Central memory CD8-positive, alpha-beta T cell (primary cell): Measurements from ENCODE around the gene CFP.
"Not testable (repeated sequence)": the region's sequence is repeated elsewhere in the genome, so short reads cannot be mapped to it uniquely, and the experiment has no call there.

Experiments
- ATAC-seq: fragments of 150-1000 bp; cut with Tn5 transposase; replicated peaks from 2 replicates; pipeline ENCODE4 v1.10.0; 2022; ENCODE audit warnings: mild to moderate bottlenecking, moderate FRiP score, moderate number of reproducible peaks; ENCODE audit not compliant: poor library complexity, severe bottlenecking; ENCODE audit errors: extremely low read depth
- DNase-seq, 2 donors: peaks; one replicate each; pipeline ENCODE4 v3.0.0; 2021; ENCODE audit warnings: low spot score in 2 of 2
- H3K27ac Mint-ChIP-seq: one replicate; pipeline ENCODE4 v1.8.0; 2022; ENCODE audit warnings: low read depth, mild to moderate bottlenecking, moderate library complexity, mixed read lengths
- H3K27me3 Mint-ChIP-seq: one replicate; pipeline ENCODE4 v1.8.0; 2022; ENCODE audit warnings: mixed read lengths
- H3K36me3 Mint-ChIP-seq: one replicate; pipeline ENCODE4 v1.8.0; 2022; ENCODE audit warnings: mild to moderate bottlenecking, moderate library complexity, mixed read lengths; ENCODE audit not compliant: insufficient read depth
- H3K4me1 Mint-ChIP-seq: one replicate; pipeline ENCODE4 v1.8.0; 2022; ENCODE audit warnings: mixed read lengths
- H3K4me3 Mint-ChIP-seq: one replicate; pipeline ENCODE4 v1.8.0; 2022; ENCODE audit warnings: mild to moderate bottlenecking, moderate library complexity, mixed read lengths
- H3K9me3 Mint-ChIP-seq: one replicate; pipeline ENCODE4 v1.8.0; 2022; ENCODE audit warnings: mixed read lengths

CFP gene

GRCh38 chrX:47611489-47611888, 18.2 kb downstream of the CFP start:
- no peak for DNase-seq
- no peaks in the 10 kb centered on the region for H3K9me3 Mint-ChIP-seq
- ATAC-seq: no peak
- H3K4me1 Mint-ChIP-seq: no peaks in the 10 kb centered on the region
- H3K4me3 Mint-ChIP-seq: no peak overlapping the region
- H3K36me3 Mint-ChIP-seq: no peaks in the 10 kb centered on the region
- no peaks in the 10 kb centered on the region for H3K27me3 Mint-ChIP-seq
- no peak overlapping the region for H3K27ac Mint-ChIP-seq

GRCh38 chrX:47610511-47610910, 19.2 kb downstream of the CFP start:
- H3K4me3 Mint-ChIP-seq: no peak overlapping the region
- no peaks in the 10 kb centered on the region for H3K4me1 Mint-ChIP-seq
- ATAC-seq (no peak), DNase-seq (no peak)
- no peaks in the 10 kb centered on the region for H3K27me3 Mint-ChIP-seq
- H3K27ac Mint-ChIP-seq: no peak overlapping the region
- no peaks in the 10 kb centered on the region for H3K9me3 Mint-ChIP-seq
- H3K36me3 Mint-ChIP-seq: no peaks in the 10 kb centered on the region

GRCh38 chrX:47608130-47608810, 21.5 kb downstream of the CFP start:
- Mint-ChIP-seq H3K4me1 (no peaks in the 10 kb centered on the region), H3K9me3 (no peaks in the 10 kb centered on the region), H3K27ac (no peak overlapping the region), H3K4me3 (no peak overlapping the region), H3K36me3 (no peaks in the 10 kb centered on the region), H3K27me3 (no peaks in the 10 kb centered on the region)
- no peak for DNase-seq
- ATAC-seq: no peak

- H3K27me3 Mint-ChIP-seq: no peaks in the 10 kb centered on the region
- H3K9me3 Mint-ChIP-seq: no peaks in the 10 kb centered on the region
- ATAC-seq (no peak), DNase-seq (no peak)
- no peaks in the 10 kb centered on the region for H3K4me1 Mint-ChIP-seq
- no peak overlapping the region for H3K27ac Mint-ChIP-seq
- no peak overlapping the region for H3K4me3 Mint-ChIP-seq
- no peaks in the 10 kb centered on the region for H3K36me3 Mint-ChIP-seq
These were observed 22.6 kb downstream of the CFP start for GRCh38 chrX:47607091-47607490.

- Mint-ChIP-seq H3K9me3 (no peaks in the 10 kb centered on the region), H3K27ac (no peak overlapping the region), H3K27me3 (no peaks in the 10 kb centered on the region), H3K4me1 (no peaks in the 10 kb centered on the region), H3K4me3 (no peak overlapping the region), H3K36me3 (no peaks in the 10 kb centered on the region)
- ATAC-seq (no peak), DNase-seq (no peak)
These were observed 24.7 kb downstream of the CFP start for GRCh38 chrX:47605024-47605423.

GRCh38 chrX:47603125-47603524, 26.6 kb downstream of the CFP start:
- H3K36me3 Mint-ChIP-seq, H3K4me1 Mint-ChIP-seq, H3K27ac Mint-ChIP-seq, ATAC-seq, DNase-seq, H3K27me3 Mint-ChIP-seq, H3K4me3 Mint-ChIP-seq, H3K9me3 Mint-ChIP-seq: not testable (repeated sequence)

GRCh38 chrX:47597222-47597621, 32.5 kb downstream of the CFP start:
- no peaks in the 10 kb centered on the region for H3K4me1 Mint-ChIP-seq
- no peaks in the 10 kb centered on the region for H3K36me3 Mint-ChIP-seq
- peaks cover 6% of the 10 kb centered on the region for H3K9me3 Mint-ChIP-seq
- ATAC-seq (no peak), DNase-seq (no peak)
- H3K27ac Mint-ChIP-seq: no peak overlapping the region
- no peak overlapping the region for H3K4me3 Mint-ChIP-seq
- H3K27me3 Mint-ChIP-seq: no peaks in the 10 kb centered on the region

GRCh38 chrX:47596256-47596655, 33.5 kb downstream of the CFP start:
- H3K27ac Mint-ChIP-seq: no peak overlapping the region
- no peak overlapping the region for H3K4me3 Mint-ChIP-seq
- peaks cover 6% of the 10 kb centered on the region for H3K9me3 Mint-ChIP-seq
- no peaks in the 10 kb centered on the region for H3K4me1 Mint-ChIP-seq
- DNase-seq: no peak
- ATAC-seq: no peak
- H3K36me3 Mint-ChIP-seq: no peaks in the 10 kb centered on the region
- no peaks in the 10 kb centered on the region for H3K27me3 Mint-ChIP-seq

- no peaks in the 10 kb centered on the region for H3K27me3 Mint-ChIP-seq
- H3K36me3 Mint-ChIP-seq: no peaks in the 10 kb centered on the region
- no peak for ATAC-seq
- no peak overlapping the region for H3K27ac Mint-ChIP-seq
- H3K4me1 Mint-ChIP-seq: no peaks in the 10 kb centered on the region
- H3K9me3 Mint-ChIP-seq: peaks cover 6% of the 10 kb centered on the region
- no peak overlapping the region for H3K4me3 Mint-ChIP-seq
- DNase-seq: no peak
These were observed 33.9 kb downstream of the CFP start for GRCh38 chrX:47595716-47596251.

GRCh38 chrX:47593522-47593921, 36.2 kb downstream of the CFP start:
- no peak for ATAC-seq
- Mint-ChIP-seq H3K36me3 (no peaks in the 10 kb centered on the region), H3K4me3 (no peak overlapping the region), H3K4me1 (no peaks in the 10 kb centered on the region), H3K27ac (no peak overlapping the region), H3K27me3 (no peaks in the 10 kb centered on the region), H3K9me3 (peaks cover 6% of the 10 kb centered on the region)
- no peak for DNase-seq

- ATAC-seq (no peak), DNase-seq (no peak)
- H3K4me1 Mint-ChIP-seq: no peaks in the 10 kb centered on the region
- H3K9me3 Mint-ChIP-seq: no peaks in the 10 kb centered on the region
- H3K4me3 Mint-ChIP-seq: no peak overlapping the region
- no peaks in the 10 kb centered on the region for H3K27me3 Mint-ChIP-seq
- no peaks in the 10 kb centered on the region for H3K36me3 Mint-ChIP-seq
- H3K27ac Mint-ChIP-seq: no peak overlapping the region
These were observed 38.7 kb downstream of the CFP start for GRCh38 chrX:47590984-47591383.

GRCh38 chrX:47587906-47588735, 41.6 kb downstream of the CFP start:
- DNase-seq: no peak
- H3K27me3 Mint-ChIP-seq: no peaks in the 10 kb centered on the region
- H3K4me1 Mint-ChIP-seq: peaks cover 10% of the 10 kb centered on the region
- no peak overlapping the region for H3K27ac Mint-ChIP-seq
- no peak for ATAC-seq
- no peaks in the 10 kb centered on the region for H3K9me3 Mint-ChIP-seq
- H3K4me3 Mint-ChIP-seq: no peak overlapping the region
- no peaks in the 10 kb centered on the region for H3K36me3 Mint-ChIP-seq
